ENCODE results near the gene TDO2.
"Not testable (repeated sequence)": the region's sequence is repeated elsewhere in the genome, so short reads cannot be mapped to it uniquely, and the experiment has no call there.

TDO2 gene

GRCh38 chr4:155908187-155909139 is 5.0 kb downstream of the TDO2 start:
- no peak for DNase-seq

DNA sequence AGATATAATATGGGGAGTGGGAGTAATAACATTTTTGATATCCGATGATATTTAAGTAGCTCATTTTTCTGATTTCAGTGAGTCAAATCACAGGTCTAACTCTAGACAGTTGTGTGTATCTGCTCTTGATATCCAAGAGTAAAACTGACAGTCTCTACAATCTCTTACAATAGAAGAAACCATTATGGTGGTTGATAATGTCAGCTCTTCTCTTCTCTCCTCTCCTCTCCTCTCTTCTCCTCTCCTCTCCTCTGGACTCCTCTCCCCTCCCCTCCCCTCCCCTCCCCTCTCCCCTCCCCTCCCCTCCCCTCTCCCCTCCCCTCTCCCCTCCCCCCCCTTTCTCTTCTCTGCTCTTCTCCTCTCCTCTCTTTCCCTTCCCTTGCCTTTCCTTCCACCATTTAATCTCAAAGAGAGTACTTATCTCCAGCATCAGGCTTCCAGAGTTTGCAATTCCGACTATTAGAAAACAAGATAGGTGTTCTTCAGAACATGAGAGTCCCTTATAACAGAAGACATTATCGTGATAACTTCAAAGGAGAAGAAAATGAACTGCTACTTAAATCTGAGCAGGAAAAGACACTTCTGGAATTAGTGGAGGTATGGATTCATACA is 6.2 kb downstream of the TDO2 start:
- DNase-seq = no peak

DNA sequence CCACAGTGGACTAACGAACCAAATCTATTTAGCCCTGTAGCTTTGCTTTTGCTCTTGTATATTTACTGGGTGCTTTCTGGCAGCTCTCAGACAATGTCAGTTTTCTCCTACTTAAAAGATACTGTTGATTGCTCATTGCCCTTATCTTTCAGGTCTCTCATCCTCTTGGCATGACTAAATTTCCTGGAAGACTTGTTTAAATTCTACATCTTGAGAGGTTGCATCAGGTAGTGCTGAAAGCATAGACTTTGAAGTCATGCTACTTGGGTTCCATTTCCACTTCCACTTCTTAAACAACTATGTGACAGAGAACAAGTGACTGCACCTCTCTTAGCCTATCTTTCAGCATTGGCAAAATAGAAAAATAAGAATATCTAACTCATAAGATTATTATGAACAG is 8.4 kb downstream of the TDO2 start:
- DNase-seq = no peak

- no peak for DNase-seq
Observed at GRCh38 chr4:155914782-155915181, 11.3 kb downstream of the TDO2 start.

DNA sequence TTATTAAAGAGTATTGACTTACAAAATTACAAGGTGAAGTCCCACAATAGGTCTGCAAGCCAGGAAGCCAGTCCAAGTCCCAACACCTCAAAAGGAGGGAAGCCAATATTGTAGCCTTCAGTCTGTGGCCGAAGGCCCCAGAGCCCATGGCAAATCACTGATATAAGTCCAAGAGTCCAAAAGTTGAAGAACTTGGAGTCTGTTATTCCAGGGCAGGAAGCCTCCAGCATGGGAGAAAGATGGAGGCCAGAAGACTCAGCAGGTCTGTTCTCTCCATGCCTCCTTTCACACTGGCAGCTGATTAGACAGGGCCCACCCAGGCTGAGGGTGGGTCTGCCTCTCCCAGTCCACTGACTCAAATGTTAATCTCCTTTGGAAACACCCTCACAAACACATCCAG is 18.1 kb downstream of the TDO2 start:
- DNase-seq = no peak

DNA sequence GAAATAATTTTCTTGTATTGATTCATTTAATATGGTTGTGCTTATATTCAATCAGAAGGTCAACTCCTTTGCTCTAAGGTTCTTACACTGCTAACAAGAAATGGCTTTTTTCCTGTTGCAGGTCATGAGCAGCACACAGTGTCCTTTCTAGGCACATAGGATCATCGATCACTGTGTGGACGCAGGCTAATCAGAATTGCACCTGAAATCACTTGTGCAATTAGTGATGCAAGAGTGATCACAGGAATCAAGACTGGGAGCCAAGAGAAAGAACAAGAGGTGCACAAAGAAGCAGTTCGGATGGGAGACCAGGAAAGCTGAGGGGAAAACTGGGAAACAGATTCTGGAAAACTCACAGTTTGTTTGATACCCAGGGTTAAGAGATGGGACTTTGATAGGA is 21.1 kb downstream of the TDO2 start:
- DNase-seq = no peak

- DNase-seq = no peak
Observed at GRCh38 chr4:155929833-155930232, 26.3 kb downstream of the TDO2 start.

DNA sequence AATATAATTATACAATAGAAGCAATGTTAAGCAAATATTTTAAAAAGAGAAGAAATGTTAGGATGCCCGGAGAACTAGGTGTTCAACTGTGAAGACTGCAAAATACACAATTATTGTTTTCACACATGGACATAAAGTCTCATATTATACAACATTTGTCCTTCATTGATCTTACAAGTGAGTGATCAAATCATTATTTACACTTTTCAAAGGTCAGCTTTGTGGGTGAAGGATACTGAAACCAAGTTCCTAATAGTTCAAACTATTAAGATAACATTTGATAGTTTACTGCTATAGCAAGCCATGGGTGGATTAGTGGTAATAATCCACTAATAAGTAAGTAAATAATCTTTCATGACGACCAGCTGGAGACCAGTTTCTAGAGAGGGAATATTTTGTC is 26.8 kb downstream of the TDO2 start:
- no peak for DNase-seq

DNA sequence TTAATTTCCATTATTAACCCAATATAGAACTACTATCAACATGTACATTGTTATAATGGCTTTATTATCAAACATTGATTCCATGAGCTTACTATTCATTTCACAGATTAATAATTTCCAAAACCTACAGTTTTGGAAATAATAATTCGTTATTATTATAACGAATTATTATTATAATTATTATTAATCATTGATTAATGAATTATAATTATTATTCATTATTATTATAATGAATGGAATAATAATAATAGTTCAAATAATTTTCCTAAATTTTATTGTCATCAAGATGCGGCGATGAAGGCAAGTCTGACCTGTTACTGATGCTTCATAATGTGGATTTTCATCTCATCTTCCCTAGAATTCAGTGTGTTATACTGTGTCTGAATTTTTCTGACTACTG is 28.1 kb downstream of the TDO2 start:
- no peak for DNase-seq

GRCh38 chr4:155934634-155935033 is 31.1 kb downstream of the TDO2 start:
- DNase-seq = not testable (repeated sequence)

- DNase-seq = no peak
Observed at GRCh38 chr4:155935389-155935986, 32.0 kb downstream of the TDO2 start.

DNA sequence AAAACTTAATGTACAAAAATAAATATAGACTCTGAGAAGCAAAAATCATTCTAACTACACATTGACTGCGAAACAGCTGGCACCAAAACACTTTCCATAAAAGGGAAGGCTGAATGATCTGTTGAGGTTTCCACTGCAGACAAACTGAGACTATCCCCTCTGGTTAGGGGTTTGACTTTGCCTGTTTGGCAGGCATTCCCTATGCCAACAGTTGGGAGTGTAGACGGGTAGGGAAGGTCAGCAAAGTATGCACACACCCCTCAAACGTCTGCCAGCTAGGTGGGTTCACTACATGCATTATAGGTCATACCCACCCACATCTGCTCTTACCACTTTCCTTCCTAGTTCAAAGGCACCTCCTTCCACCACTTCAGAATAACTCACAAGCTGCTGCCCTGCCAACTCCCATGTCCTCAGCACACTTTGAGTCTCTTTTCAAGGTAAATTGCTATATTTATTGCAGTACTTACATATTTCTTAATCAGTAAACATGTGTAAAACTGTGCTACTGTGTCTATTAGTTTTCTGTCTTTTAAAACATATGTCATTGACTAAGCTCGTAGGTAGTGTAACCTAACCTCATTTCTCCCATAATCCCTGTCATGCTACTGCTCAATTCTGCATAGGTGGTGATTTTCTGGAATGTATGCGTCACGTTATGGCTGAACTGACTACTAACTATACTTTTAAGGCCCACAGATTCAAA is 37.7 kb downstream of the TDO2 start:
- no peak for DNase-seq

DNA sequence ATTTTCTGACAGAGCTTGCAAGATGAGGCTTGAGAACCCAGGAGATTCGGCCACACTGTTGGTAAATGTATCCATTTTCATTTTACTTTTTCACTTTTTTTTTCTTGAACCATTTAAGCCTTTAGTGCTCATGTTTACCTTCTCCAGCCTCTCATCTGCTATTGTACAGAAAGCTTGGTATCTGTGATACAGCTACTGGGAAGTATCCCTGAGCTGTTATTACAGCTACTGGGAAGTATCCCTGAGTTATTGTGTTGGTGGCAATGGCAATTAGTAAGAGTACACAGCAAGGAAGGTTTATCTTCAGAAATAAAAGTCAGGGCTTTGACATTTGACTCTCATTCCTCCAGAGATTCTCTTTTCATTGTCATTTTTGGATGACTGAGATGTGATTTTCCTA is 38.3 kb downstream of the TDO2 start:
- no peak for DNase-seq

DNA sequence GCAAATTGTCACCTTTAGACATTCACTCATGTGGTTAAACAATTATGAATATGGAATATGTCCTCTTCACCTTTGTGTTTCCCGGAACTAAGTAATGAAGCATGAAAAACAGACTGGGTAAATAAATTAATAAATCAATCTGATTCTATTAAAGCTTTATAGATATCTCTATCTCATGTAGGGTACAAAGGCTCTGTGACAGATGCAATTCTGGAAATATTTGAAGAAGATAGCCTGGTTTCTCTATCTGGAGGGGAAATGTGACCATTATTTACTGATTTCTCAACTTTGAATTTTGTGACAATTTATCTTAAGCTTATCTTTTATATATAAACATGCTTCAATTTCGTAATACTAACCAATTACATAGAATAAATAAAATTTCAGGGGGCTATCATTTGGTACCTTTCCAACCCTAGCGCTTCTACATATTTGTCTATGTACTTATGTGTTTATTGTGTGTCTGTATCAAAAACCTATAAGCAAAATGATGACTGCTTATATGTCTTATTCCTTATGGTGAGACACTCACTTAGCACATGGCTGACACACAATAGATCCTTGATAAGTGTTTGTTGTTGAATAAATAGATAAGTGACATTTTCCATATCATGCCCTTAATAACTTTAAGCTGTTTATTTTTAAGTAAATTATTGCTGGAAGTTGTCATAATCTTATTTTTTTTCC is 40.3 kb downstream of the TDO2 start:
- DNase-seq = no peak

GRCh38 chr4:155944516-155944915 is 41.0 kb downstream of the TDO2 start:
- DNase-seq = no peak

DNA sequence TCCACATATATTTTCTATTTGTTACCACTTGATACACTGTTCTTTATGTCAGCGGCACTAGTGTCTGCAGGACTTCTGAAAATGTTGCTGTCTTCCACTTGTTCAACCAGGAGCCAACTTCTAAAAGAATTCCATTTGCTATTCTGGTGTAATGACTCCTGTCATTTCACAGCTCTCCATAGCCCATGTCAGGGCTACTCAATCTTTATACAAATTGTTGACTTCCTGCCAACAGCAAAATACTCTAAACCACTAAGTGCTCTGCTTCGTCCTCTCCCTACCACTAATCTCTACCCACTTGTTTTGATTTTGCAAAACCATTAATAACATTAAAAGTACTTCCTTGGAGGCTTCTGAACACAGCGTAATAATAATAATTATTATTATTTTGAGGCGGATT is 43.0 kb downstream of the TDO2 start:
- DNase-seq = no peak

DNA sequence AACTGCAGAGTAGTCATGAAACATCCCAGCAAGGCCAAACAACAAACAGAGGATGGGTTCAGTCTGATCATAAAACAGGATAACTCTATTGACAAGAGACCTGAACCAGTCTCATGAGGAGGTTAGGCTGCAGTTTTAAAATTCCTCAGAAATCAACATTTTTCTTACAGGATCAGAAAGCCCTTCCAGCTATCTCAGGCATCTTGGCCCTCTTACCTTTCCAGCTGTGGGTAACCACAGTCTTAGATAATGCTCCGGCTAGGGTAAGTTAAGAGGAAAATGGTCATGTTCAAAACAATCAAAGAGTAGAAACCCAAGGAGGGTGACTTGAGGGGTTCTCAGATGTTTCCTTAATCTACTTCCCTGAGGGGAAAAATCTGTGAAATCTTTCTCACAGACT is 45.0 kb downstream of the TDO2 start:
- DNase-seq = no peak

- DNase-seq = no peak
Observed at GRCh38 chr4:155950461-155950860, 47.0 kb downstream of the TDO2 start.

GRCh38 chr4:155952501-155952901 is 49.0 kb downstream of the TDO2 start:
- DNase-seq = no peak

DNA sequence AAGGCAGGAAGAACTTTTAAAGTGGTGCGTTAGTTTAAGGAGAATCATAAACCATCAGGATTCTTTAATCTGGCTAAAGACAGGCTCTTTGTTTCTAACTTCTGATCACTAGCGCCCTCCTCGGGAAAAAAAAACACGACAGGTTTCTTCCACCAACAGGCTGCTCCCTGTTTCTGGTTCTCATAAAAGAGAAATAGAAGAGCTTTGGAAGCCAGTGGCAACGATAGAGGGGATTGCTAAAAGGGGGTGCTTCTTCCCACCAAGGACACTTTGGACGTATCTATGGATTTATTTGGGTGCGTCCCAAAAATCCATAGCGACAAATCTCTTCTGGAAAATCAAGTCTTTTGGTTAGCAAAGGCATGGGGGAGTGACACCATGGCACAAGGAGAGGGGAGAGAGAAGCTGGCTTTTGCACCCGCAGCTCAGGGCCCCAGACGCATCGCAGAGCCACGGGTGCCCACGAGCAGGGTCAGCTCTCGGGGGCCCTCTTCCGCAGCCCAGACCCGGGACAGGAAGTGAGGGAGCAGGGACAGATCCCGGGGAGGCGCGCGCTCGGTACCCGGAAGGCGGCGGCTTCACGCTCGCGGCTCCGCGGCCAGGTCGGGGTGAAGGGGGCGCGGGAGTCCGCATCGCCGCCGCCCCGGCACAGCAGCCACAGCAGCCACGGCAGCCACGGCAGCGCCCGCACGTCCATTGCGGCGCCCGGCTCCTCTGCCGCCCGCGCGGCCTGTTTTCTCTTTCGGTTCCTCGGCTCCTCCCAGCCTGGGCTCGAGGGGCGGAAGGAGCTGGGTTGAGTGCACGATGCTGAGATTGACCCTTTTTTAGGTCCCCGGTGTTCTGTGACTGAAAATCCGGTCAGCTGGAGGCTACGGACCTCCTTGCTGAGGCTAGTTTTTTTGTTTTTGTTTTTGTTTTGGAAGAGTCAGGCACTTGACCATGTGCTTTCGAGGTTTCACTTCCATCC is 49.9 kb downstream of the TDO2 start, which contains the start of gene CTSO:
Gene CTSO, minus strand, starts transcription at position 716 of the 967 bp plus-strand sequence. Its CDS starts 19 bp downstream, at position 697.
- peak; percentile 61 for DNase-seq

GRCh38 chr4:155954118-155954685 is 50.7 kb downstream of the TDO2 start:
- DNase-seq = no peak

All from NCI-H510A treated with DMSO at 0.1 percent for 48 hours (cell line).